GM06990 (cell line): ENCODE data around the gene PIP5K1B.

Experiments
- DNase-seq: peaks from one replicate; pipeline ENCODE4 v3.0.0-alpha.2; 2011; ENCODE audit not compliant: insufficient read length; ENCODE audit errors: extremely low read depth
- H3K27me3 ChIP-seq: replicated peaks from 2 replicates; pipeline ENCODE4 v1.6.0; 2011; ENCODE audit warnings: low read length; ENCODE audit not compliant: control insufficient read depth, insufficient read depth
- H3K36me3 ChIP-seq: 2 replicates; pipeline ENCODE4 v1.5.1; 2011; ENCODE audit warnings: low read length; ENCODE audit not compliant: control insufficient read depth, insufficient read depth
- H3K4me3 ChIP-seq: replicated peaks from 2 replicates; pipeline ENCODE4 v1.5.1; 2011; ENCODE audit warnings: low read depth, mild to moderate bottlenecking, control low read depth, low read length
- CTCF ChIP-seq: IDR thresholded peaks from 2 replicates; pipeline ENCODE4 v1.5.1; 2011; ENCODE audit warnings: low read length, control low read depth, mild to moderate bottlenecking, inconsistent platforms; ENCODE audit not compliant: insufficient read depth, poor library complexity, severe bottlenecking

Gene PIP5K1B

DNA sequence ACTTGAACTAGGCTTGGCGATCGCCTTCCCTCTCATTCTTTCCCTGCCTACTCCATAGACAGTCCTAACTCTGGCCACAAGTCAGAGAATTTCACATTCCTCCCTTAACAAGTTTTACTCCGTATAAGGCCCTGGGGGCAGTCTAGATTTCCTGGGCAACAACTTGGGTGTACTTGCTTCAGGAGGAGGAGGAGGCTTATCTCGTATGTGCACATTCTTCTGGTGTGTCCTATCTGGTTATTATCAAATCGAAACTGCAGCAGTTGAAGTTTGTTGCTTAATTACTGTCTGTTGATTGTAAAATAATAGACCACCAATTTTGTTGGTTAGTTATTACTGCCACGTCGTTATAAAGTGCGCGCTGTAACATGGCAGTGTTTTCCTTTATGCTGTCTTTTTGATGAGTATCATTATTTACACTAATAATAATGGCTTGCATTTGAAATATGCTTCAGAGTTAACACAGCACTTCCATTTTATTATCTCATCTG lies 42.0 kb downstream of the PIP5K1B start:
- no peak for TF ChIP-seq CTCF
- no peaks in the 10 kb centered on the region; the same call in 1 of the 2 replicates for H3K36me3 ChIP-seq
- H3K27me3 ChIP-seq, result no peaks in the 10 kb centered on the region
- no peak overlapping the region for H3K4me3 ChIP-seq
- no peak for DNase-seq

DNA sequence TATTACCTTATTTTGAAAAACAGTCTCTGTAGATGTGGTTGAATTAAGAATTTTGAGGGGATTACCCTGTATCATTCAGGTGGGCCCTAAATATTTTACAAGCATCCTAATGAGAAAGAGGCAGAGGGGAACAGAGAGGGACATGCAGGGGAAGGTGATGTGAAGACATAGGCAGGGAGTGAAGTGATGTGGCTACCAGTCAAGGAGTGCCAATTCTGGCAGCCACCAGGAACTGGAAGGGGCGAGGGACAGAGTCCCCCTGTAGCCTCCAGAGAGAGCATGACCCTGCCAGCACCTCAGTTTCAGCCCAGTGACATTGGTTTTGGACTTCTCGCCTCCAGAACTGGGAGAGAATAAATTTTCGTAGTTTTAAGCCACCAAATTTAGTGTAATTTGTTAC lies 44.1 kb downstream of the PIP5K1B start:
- no peak for TF ChIP-seq CTCF
- no peak overlapping the region for H3K4me3 ChIP-seq
- no peaks in the 10 kb centered on the region; the same call in 1 of the 2 replicates for H3K36me3 ChIP-seq
- DNase-seq, result no peak
- H3K27me3 ChIP-seq, result no peaks in the 10 kb centered on the region

DNA sequence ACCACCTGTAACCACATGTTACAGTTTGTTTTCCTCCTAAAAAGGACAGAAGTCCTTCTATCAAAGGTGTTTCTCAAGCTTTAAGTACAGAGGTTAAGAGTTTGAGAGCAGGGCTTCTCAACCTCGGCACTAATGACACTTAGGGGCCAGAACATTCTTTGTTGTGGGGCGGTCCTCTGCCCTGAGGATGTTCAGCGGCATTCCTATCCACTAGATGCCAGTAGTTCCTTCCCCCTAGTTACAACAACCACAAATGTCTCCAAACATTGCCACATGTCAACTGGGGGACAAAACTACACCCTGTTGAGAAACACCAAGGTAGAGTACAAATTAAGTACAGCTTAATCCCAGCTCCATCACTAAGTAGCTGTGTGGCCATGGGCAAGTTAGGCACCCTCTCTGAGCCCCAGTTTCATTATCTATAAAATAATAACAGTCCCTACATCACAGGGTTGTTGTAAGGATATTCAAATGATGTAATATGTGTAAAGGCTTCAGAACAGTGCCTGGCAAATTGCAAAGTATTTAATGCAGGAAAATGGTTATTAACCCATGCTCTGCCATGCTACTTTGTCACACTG lies 44.6 kb downstream of the PIP5K1B start:
- no peak for DNase-seq
- Histone ChIP-seq H3K27me3 (no peaks in the 10 kb centered on the region), H3K36me3 (no peaks in the 10 kb centered on the region; the same call in 1 of the 2 replicates), H3K4me3 (no peak overlapping the region)
- TF ChIP-seq CTCF, result no peak

DNA sequence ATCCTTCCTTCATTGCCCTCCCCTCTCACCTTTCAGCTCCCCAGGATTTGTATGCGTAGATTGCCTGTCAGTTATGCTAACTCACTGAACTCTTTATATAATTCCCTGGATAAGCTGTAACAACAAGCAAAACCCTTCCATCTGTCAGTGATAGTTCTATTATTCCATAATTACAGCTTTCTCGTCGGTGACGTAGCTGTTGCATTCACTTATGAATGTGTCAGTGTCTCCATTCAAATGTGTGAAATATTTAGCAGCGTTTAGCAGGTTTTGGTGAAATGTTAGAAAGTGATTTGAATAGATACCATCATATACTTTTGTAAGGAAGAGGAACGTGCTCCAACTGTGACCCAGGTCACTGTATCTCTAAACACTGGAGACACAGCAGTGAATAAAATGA lies 45.2 kb downstream of the PIP5K1B start:
- DNase-seq, result no peak
- no peak for TF ChIP-seq CTCF
- no peaks in the 10 kb centered on the region; the same call in 1 of the 2 replicates for H3K36me3 ChIP-seq
- no peaks in the 10 kb centered on the region for H3K27me3 ChIP-seq
- H3K4me3 ChIP-seq, result no peak overlapping the region

DNA sequence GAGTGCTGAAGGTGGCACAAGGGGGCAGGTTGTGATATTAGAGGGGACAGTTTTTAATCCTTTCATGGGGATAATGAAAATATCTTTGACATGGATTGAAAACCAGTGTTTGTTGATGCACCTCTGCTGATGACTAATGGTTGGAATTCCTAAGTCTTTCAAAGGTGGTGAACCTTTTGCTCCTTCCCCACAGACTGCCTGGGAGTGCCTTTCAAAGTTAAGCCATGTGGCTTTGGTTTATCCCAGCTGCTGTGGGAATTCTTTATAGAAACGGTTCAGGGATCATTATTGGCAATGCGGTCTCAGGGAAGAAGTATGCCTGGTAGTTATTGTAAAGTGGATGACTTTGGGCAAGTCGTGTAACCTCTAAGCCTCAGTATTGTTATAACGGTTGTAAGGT lies 45.7 kb downstream of the PIP5K1B start:
- TF ChIP-seq CTCF, result no peak
- DNase-seq, result no peak
- H3K4me3 ChIP-seq, result no peak overlapping the region
- H3K27me3 ChIP-seq, result no peaks in the 10 kb centered on the region
- no peaks in the 10 kb centered on the region; the same call in 1 of the 2 replicates for H3K36me3 ChIP-seq

GRCh38 chr9:68751556-68751955 lies 46.5 kb downstream of the PIP5K1B start:
- no peak for TF ChIP-seq CTCF
- no peaks in the 10 kb centered on the region; the same call in 1 of the 2 replicates for H3K36me3 ChIP-seq
- no peak overlapping the region for H3K4me3 ChIP-seq
- H3K27me3 ChIP-seq, result no peaks in the 10 kb centered on the region
- DNase-seq, result no peak
